Endodermal cell (in vitro differentiated cells): ENCODE data around the gene OPCML. TPM values are rescaled to one million over a fixed set of nuclear protein-coding genes. Genes with fewer than 3 reads are reported as not detected.

ENCODE experiments used
- DNase-seq: peaks from one replicate; pipeline ENCODE4 v3.0.0-alpha.2; 2017
- H3K27ac ChIP-seq: 2 replicates; pipeline ENCODE4 v1.5.1; 2013; ENCODE audit warnings: mild to moderate bottlenecking, low read depth, low read length, moderate library complexity
- H3K27me3 ChIP-seq: 2 replicates; pipeline ENCODE4 v1.6.1; 2013; ENCODE audit warnings: mild to moderate bottlenecking, low read length, moderate library complexity; ENCODE audit not compliant: insufficient read depth, control insufficient read depth, poor library complexity, severe bottlenecking
- H3K36me3 ChIP-seq: 2 replicates; pipeline ENCODE4 v1.7.0; 2013; ENCODE audit warnings: mild to moderate bottlenecking, low read length, moderate library complexity; ENCODE audit not compliant: control insufficient read depth, insufficient read depth
- H3K4me1 ChIP-seq: one replicate; pipeline ENCODE4 v1.7.0; 2013; ENCODE audit warnings: low read length; ENCODE audit not compliant: control insufficient read depth, insufficient read depth
- H3K4me3 ChIP-seq: 2 replicates; pipeline ENCODE4 v1.5.1; 2013; ENCODE audit warnings: mild to moderate bottlenecking, low read length, moderate library complexity
- H3K9ac ChIP-seq: 2 replicates; pipeline ENCODE4 v1.6.1; 2013; ENCODE audit warnings: mild to moderate bottlenecking, low read length, moderate library complexity; ENCODE audit not compliant: poor library complexity, severe bottlenecking; ENCODE audit errors: extremely low read depth
- H3K9me3 ChIP-seq: 2 replicates; pipeline ENCODE4 v1.6.1; 2013; ENCODE audit warnings: mild to moderate bottlenecking, low read length, moderate library complexity; ENCODE audit not compliant: control insufficient read depth
- H3K27ac Mint-ChIP-seq: 2 replicates; pipeline ENCODE4 v1.8.0; 2020; ENCODE audit warnings: mixed read lengths
- H3K27me3 Mint-ChIP-seq: 2 replicates; pipeline ENCODE4 v1.8.0; 2021; ENCODE audit warnings: mild to moderate bottlenecking, mixed read lengths; ENCODE audit not compliant: insufficient read depth
- H3K36me3 Mint-ChIP-seq: 2 replicates; pipeline ENCODE4 v1.8.0; 2020; ENCODE audit warnings: low read depth, mixed read lengths
- H3K4me1 Mint-ChIP-seq: 2 replicates; pipeline ENCODE4 v1.8.0; 2020; ENCODE audit warnings: mixed read lengths
- H3K4me3 Mint-ChIP-seq: 2 replicates; pipeline ENCODE4 v1.8.0; 2020; ENCODE audit warnings: mild to moderate bottlenecking, moderate library complexity, mixed read lengths
- H3K9me3 Mint-ChIP-seq: 2 replicates; pipeline ENCODE4 v1.8.0; 2020; ENCODE audit warnings: mild to moderate bottlenecking, mixed read lengths
- WGBS, 2 experiments: methylation state at CpG; one replicate each; pipeline versions ENCODE4 v1.1.5 to v1.1.7; 2013; ENCODE audit warnings: missing lambda C conversion rate in 2 of 2, mixed read lengths in 1 of 2; ENCODE audit not compliant: insufficient coverage in 1 of 2, insufficient read length in 1 of 2; 5-methylcytosine and 5-hydroxymethylcytosine counted together
- total RNA-seq, 2 donors: library from RNA; stranded (reverse); fragmentation: NEBNext Ultra II Directional in 1 of 2; extraction: Animal tissue kit (Norgen Biotek cat#: 25700) in 1 of 2; gene quantifications; 2 replicates in 1 of 2; 3 replicates in 1 of 2; pipeline ENCODE4 v1.2.1, GENCODE V29; 2021
- TF ChIP-seq, protein P1 (sequence below): fragments of 200-600 bp; sonication (generic); conservative IDR thresholded peaks from 2 replicates; pipeline ENCODE4 v1.5.0; 2021; ENCODE audit warnings: antibody characterized with exemption, mild to moderate bottlenecking

Gene OPCML
- total RNA-seq, 2 donors from 2014 or later = 0.49 to 0.86 TPM

DNA sequence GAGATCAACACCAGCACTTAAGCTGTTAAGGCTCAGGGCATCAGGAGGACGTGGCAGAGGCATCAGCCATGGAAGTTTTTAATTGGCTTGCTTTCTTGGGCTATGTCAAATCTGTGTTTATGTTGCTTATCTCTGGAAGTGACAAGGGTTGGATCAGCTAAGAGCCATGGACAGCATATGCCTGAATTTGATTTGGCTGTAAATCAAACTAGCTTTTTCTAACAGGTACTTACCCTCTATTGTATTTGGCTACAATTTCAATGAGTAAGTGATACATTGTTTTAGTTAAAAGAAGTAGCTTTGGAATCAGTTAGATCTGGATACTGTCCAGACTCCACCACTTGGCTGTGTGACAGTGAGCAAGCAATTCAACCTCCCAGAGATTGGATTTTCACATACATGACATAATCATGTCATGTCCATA lies 936.6 kb downstream of the OPCML start:
- no peak overlapping the region for H3K27ac ChIP-seq
- WGBS, 2 experiments = 76 to 100% methylated on average over 1 of the region's 1 CpG
- DNase-seq = no peak
- H3K9me3 Mint-ChIP-seq = no peaks in the 10 kb centered on the region
- no peak overlapping the region for H3K9ac ChIP-seq
- H3K4me1 ChIP-seq = no peaks in the 10 kb centered on the region
- H3K9me3 ChIP-seq = no peaks in the 10 kb centered on the region
- H3K4me3 ChIP-seq = no peak overlapping the region
- no peaks in the 10 kb centered on the region for H3K4me1 Mint-ChIP-seq
- no peak overlapping the region for H3K27ac Mint-ChIP-seq
- no peaks in the 10 kb centered on the region for H3K27me3 ChIP-seq
- no peak overlapping the region for H3K4me3 Mint-ChIP-seq
- H3K36me3 ChIP-seq = no peaks in the 10 kb centered on the region
- no peaks in the 10 kb centered on the region for H3K36me3 Mint-ChIP-seq
- TF ChIP-seq, protein P1, sequence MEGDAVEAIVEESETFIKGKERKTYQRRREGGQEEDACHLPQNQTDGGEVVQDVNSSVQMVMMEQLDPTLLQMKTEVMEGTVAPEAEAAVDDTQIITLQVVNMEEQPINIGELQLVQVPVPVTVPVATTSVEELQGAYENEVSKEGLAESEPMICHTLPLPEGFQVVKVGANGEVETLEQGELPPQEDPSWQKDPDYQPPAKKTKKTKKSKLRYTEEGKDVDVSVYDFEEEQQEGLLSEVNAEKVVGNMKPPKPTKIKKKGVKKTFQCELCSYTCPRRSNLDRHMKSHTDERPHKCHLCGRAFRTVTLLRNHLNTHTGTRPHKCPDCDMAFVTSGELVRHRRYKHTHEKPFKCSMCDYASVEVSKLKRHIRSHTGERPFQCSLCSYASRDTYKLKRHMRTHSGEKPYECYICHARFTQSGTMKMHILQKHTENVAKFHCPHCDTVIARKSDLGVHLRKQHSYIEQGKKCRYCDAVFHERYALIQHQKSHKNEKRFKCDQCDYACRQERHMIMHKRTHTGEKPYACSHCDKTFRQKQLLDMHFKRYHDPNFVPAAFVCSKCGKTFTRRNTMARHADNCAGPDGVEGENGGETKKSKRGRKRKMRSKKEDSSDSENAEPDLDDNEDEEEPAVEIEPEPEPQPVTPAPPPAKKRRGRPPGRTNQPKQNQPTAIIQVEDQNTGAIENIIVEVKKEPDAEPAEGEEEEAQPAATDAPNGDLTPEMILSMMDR = no peak
- H3K27me3 Mint-ChIP-seq = no peaks in the 10 kb centered on the region

DNA sequence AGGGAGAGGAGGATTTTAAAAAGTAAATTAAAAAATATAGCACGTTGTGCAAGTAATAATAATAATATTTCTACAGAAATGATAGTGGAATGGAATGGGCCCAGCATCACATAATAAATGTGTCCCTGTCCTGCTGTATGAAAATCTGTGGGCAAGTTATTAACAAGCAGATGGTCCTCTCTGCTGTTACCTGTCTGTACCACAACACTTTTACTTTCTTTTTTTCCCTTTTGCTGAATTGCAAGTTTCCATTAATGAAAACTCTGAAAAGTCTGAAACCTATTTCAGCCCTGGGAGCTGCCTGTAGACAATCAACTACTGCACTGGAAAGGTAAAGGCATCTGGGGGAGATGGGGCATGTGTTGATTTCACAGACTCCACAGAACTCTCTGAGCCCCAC lies 937.1 kb downstream of the OPCML start:
- Histone ChIP-seq H3K9ac (no peak overlapping the region), H3K4me1 (no peaks in the 10 kb centered on the region), H3K36me3 (no peaks in the 10 kb centered on the region), H3K9me3 (no peaks in the 10 kb centered on the region), H3K27me3 (no peaks in the 10 kb centered on the region), H3K27ac (no peak overlapping the region), H3K4me3 (no peak overlapping the region)
- TF ChIP-seq, protein P1 = no peak
- no peaks in the 10 kb centered on the region for H3K36me3 Mint-ChIP-seq
- WGBS, 2 experiments = 83% methylated on average over 1 of the region's 1 CpG; no CpG with 5 or more reads in 1 of the 2 experiments
- no peak for DNase-seq
- no peak overlapping the region for H3K27ac Mint-ChIP-seq
- no peaks in the 10 kb centered on the region for H3K27me3 Mint-ChIP-seq
- H3K9me3 Mint-ChIP-seq = no peaks in the 10 kb centered on the region
- no peaks in the 10 kb centered on the region for H3K4me1 Mint-ChIP-seq
- H3K4me3 Mint-ChIP-seq = no peak overlapping the region

GRCh38 chr11:132590986-132591385 lies 941.3 kb downstream of the OPCML start:
- no peaks in the 10 kb centered on the region for H3K36me3 Mint-ChIP-seq
- no peak for DNase-seq
- H3K4me1 ChIP-seq = no peaks in the 10 kb centered on the region
- no peak overlapping the region for H3K4me3 ChIP-seq
- H3K27me3 Mint-ChIP-seq = peaks cover 2% of the 10 kb centered on the region
- 89 to 100% methylated on average over 3 to 5 of the region's 5 CpGs for WGBS, 2 experiments
- no peaks in the 10 kb centered on the region for H3K27me3 ChIP-seq
- TF ChIP-seq, protein P1 = no peak
- H3K36me3 ChIP-seq = no peaks in the 10 kb centered on the region
- H3K4me3 Mint-ChIP-seq = no peak overlapping the region
- H3K27ac ChIP-seq = no peak overlapping the region
- H3K9me3 Mint-ChIP-seq = no peaks in the 10 kb centered on the region
- H3K9me3 ChIP-seq = no peaks in the 10 kb centered on the region
- H3K9ac ChIP-seq = no peak overlapping the region
- H3K4me1 Mint-ChIP-seq = no peaks in the 10 kb centered on the region
- H3K27ac Mint-ChIP-seq = no peak overlapping the region
